ENCODE results near the gene CLCN1.

DNA sequence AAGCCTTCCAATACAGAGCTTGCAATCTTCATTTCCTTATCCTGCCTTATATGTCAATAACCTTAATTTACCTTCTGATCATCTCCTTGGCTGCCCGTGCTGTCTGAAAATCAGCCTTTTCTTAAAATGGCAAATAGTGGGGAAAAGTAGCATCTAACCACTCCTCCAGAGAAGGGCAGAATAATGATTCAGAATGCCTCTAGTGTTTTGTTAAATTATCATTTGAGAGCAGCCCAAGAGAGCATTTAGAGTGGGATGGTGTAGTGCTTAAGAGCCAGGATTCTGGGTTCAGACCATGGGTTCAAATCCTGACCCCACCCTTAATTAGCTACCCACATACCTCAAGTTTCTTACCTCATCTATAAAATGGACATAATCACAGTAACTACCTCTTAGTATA, 35.8 kb upstream of the CLCN1 start:
- TF ChIP-seq, protein P1, sequence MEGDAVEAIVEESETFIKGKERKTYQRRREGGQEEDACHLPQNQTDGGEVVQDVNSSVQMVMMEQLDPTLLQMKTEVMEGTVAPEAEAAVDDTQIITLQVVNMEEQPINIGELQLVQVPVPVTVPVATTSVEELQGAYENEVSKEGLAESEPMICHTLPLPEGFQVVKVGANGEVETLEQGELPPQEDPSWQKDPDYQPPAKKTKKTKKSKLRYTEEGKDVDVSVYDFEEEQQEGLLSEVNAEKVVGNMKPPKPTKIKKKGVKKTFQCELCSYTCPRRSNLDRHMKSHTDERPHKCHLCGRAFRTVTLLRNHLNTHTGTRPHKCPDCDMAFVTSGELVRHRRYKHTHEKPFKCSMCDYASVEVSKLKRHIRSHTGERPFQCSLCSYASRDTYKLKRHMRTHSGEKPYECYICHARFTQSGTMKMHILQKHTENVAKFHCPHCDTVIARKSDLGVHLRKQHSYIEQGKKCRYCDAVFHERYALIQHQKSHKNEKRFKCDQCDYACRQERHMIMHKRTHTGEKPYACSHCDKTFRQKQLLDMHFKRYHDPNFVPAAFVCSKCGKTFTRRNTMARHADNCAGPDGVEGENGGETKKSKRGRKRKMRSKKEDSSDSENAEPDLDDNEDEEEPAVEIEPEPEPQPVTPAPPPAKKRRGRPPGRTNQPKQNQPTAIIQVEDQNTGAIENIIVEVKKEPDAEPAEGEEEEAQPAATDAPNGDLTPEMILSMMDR (IDR thresholded peaks at IDR 0.05; ENCODE audit: extremely low read depth in 1 of 2, insufficient read depth in 1 of 2, low read depth in 1 of 2, low read length in 2 of 2): no peak
- no peak for TF ChIP-seq POLR2AphosphoS5 (IDR thresholded peaks at IDR 0.05; ENCODE audit: insufficient read depth, low read depth, low read length)
